ENCODE results near the gene DTNBP1.

Gene DTNBP1

GRCh38 chr6:15577106-15577505 is 85.7 kb downstream of the DTNBP1 start:
- TF ChIP-seq, protein P1, sequence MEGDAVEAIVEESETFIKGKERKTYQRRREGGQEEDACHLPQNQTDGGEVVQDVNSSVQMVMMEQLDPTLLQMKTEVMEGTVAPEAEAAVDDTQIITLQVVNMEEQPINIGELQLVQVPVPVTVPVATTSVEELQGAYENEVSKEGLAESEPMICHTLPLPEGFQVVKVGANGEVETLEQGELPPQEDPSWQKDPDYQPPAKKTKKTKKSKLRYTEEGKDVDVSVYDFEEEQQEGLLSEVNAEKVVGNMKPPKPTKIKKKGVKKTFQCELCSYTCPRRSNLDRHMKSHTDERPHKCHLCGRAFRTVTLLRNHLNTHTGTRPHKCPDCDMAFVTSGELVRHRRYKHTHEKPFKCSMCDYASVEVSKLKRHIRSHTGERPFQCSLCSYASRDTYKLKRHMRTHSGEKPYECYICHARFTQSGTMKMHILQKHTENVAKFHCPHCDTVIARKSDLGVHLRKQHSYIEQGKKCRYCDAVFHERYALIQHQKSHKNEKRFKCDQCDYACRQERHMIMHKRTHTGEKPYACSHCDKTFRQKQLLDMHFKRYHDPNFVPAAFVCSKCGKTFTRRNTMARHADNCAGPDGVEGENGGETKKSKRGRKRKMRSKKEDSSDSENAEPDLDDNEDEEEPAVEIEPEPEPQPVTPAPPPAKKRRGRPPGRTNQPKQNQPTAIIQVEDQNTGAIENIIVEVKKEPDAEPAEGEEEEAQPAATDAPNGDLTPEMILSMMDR (IDR thresholded peaks at IDR 0.05; ENCODE audit: low read depth, low read length, missing control alignments) = no peak
- DNase-seq (ENCODE audit: low read depth) = no peak

GRCh38 chr6:15575357-15576033 is 87.3 kb downstream of the DTNBP1 start:
- DNase-seq (ENCODE audit: low read depth) = no peak
- TF ChIP-seq, protein P1 (IDR thresholded peaks at IDR 0.05; ENCODE audit: low read depth, low read length, missing control alignments) = no peak
- no peak overlapping the region for H3K4me3 ChIP-seq (ENCODE audit: low read depth, low read length)

More at GRCh38 chr6:15577106-15577505, 85.7 kb downstream of the DTNBP1 start:
- H3K4me3 ChIP-seq (ENCODE audit: low read depth, low read length) = no peak overlapping the region

DNA sequence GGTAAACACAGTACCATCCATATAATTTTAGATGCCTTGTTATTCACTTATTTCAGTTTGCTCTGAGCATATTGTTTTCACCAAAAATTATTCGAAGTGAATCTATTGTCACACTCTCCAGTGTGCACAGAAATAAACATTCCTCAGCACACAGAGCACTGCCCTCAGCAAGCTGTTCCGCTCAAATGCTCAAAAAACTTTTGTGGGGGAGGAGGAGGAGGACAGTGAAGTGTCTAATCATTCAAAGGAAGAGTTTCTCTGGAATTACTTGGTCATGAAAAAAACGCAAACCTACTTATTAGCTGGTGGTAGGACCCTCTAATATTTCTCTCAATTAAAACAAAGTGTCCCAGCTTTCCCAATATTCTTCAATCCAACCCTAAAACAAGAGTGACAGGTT is 88.3 kb downstream of the DTNBP1 start:
- TF ChIP-seq, protein P1 (IDR thresholded peaks at IDR 0.05; ENCODE audit: low read depth, low read length, missing control alignments) = no peak
- DNase-seq (ENCODE audit: low read depth) = no peak
- no peak overlapping the region for H3K4me3 ChIP-seq (ENCODE audit: low read depth, low read length)

DNA sequence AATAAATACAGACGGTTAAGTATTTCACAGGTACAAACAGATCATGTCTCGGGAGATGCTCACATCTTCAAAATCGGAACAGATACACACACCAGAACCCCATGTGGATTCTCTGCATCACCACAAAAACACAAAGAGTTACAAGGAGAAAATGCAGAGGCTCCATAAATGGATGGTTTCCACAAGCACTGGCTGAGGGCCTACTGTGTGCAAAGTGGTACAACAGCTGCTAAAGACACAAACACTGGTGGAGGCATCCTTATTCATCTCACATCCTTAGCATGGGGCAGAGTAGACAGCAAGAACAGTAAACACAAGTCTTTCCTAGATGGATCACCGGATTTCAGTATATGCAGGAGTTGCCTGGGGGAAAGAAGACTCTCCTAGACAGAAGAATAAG is 88.8 kb downstream of the DTNBP1 start:
- TF ChIP-seq, protein P1 (IDR thresholded peaks at IDR 0.05; ENCODE audit: low read depth, low read length, missing control alignments) = no peak
- DNase-seq (ENCODE audit: low read depth) = no peak
- H3K4me3 ChIP-seq (ENCODE audit: low read depth, low read length) = no peak overlapping the region

DNA sequence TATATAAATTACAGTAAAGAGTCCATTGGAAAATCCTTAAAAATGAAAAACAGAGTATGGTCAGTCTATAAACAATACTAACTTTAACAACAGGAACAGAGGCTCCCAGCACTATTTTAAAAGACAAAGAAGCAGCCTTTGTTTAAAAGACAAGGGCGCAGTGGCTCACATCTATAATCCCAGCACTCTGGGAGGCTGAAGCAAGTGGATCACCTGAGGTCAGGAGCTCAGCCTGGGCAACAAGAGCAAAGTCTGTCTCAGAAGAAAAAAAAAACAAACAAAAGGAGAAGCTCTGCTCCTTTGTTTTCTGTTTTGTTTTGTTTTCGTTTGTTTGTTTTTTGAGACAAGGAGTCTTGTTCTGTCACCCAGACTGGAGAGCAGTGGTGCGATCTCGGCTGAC is 89.4 kb downstream of the DTNBP1 start:
- no peak overlapping the region for H3K4me3 ChIP-seq (ENCODE audit: low read depth, low read length)
- TF ChIP-seq, protein P1 (IDR thresholded peaks at IDR 0.05; ENCODE audit: low read depth, low read length, missing control alignments) = no peak
- no peak for DNase-seq (ENCODE audit: low read depth)

DNA sequence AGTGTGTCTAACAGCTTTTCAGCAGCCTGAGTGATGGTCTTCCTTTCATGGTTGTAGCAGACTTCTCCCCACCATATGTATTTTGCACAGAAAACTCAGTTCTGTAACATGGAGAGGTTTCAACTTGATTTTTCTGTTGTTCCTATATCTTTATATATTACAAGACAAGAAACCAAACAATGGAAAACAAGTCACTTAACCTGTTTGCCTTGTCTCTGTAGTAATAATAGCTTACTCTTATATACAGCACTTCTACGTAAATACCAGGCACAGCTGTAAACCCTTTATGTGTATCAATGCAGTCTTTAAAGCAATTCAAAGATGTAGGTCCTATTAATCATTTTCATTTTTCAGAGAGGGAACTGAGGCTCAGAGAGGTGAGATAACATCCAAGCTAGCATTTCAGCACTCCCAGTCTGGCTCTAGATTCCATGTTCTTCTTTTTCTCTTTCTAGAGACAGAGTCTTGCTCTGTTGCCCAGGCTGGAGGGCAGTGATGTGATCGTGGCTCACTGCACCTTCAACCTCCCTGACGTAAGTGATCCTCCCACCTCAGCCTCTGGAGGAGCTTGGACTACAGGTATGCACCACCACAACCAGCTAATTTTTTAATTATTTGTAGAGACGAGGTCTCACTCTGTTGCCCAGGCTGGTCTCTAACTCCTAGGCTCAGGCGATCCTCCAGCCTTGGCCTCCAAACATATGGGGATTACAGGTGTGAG is 90.4 kb downstream of the DTNBP1 start:
- DNase-seq (ENCODE audit: low read depth) = no peak
- TF ChIP-seq, protein P1 (IDR thresholded peaks at IDR 0.05; ENCODE audit: low read depth, low read length, missing control alignments) = no peak
- H3K4me3 ChIP-seq (ENCODE audit: low read depth, low read length) = no peak overlapping the region

All from GM12864 (cell line).